Measurements from ENCODE around the gene DBNDD2.

DBNDD2 gene

DNA sequence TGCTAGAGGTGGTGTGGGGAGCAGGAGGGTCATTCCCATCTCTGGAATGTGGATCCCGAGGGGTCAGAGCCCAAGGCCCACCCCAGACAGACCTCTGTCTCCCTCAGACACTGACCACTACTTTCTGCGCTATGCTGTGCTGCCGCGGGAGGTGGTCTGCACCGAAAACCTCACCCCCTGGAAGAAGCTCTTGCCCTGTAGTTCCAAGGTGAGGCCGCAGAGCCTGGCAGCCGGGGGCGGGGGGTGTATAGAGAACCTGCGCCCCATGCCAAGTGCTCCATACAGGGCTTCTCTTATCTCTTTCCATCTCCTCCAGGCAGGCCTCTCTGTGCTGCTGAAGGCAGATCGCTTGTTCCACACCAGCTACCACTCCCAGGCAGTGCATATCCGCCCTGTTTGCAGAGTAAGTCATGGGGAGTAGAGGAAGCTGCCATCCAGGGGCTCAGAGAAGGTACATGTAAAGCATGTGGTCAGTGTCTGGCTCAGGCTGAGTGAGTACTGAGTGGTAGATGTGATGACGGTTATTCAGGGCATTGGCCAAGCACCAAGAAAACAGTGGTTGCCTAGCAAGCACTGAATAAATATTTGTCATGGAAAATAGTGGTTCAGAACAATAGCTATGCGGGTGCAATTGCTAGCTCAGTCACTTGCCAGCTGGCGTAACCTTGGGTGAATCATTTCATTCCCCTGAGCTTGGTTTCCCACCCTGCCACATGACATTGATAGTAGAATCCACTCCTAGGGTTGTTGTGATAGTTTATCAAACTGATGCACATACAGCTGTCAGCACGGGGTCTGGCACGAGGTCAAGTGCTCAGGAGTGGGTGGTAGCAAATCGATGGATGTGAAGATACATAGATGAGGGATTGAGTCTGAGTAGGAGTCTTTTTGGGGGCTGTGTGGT, 11.4 kb downstream of the DBNDD2 start:
- TF ChIP-seq, protein P1, sequence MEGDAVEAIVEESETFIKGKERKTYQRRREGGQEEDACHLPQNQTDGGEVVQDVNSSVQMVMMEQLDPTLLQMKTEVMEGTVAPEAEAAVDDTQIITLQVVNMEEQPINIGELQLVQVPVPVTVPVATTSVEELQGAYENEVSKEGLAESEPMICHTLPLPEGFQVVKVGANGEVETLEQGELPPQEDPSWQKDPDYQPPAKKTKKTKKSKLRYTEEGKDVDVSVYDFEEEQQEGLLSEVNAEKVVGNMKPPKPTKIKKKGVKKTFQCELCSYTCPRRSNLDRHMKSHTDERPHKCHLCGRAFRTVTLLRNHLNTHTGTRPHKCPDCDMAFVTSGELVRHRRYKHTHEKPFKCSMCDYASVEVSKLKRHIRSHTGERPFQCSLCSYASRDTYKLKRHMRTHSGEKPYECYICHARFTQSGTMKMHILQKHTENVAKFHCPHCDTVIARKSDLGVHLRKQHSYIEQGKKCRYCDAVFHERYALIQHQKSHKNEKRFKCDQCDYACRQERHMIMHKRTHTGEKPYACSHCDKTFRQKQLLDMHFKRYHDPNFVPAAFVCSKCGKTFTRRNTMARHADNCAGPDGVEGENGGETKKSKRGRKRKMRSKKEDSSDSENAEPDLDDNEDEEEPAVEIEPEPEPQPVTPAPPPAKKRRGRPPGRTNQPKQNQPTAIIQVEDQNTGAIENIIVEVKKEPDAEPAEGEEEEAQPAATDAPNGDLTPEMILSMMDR (IDR thresholded peaks at IDR 0.05; ENCODE audit: low read depth, low read length) = no peak
- peak; percentile 90 for DNase-seq (ENCODE audit: extremely low read depth, low read depth)

DNA sequence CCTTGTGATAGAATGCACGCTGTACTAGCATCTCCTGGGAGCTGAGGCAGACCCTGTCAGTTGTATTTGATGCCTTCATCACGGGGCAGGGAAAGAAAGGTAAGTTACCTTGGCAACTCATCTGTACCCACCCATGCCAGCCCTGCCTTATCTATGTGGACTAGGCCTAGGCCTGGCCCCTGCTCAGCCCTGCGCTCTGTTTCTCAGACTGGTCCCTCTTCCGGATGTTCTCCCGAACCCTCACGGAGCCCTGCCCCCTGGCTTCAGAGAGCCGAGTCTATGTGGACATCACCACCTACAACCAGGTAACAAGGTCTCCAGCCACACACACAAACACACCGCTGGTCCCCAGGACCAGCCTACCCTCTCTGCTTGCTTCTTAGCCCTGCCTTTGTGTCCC, 12.0 kb downstream of the DBNDD2 start:
- TF ChIP-seq, protein P1 (IDR thresholded peaks at IDR 0.05; ENCODE audit: low read depth, low read length) = no peak
- DNase-seq (ENCODE audit: extremely low read depth, low read depth) = no peak

DNA sequence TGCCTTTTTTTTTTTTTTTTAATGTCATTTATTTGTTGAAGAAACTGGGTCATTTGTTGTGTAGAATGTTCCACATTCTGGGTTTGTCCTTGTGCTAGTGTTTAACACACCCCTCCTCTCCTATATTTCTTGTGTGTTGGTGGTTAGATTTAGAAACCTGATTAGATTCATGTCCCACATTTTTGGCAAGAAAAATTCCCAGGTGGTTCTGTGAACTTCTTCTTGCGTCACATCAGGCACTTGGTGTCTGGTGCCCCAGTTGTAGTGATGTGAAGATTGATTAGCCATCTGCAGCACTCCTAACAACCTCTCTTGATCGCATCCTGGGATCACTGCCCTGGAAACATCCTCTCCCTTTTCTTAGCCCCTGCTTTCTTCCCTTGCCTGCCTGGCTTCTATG, 15.6 kb downstream of the DBNDD2 start:
- no peak for DNase-seq (ENCODE audit: extremely low read depth, low read depth)
- TF ChIP-seq, protein P1 (IDR thresholded peaks at IDR 0.05; ENCODE audit: low read depth, low read length) = no peak

DNA sequence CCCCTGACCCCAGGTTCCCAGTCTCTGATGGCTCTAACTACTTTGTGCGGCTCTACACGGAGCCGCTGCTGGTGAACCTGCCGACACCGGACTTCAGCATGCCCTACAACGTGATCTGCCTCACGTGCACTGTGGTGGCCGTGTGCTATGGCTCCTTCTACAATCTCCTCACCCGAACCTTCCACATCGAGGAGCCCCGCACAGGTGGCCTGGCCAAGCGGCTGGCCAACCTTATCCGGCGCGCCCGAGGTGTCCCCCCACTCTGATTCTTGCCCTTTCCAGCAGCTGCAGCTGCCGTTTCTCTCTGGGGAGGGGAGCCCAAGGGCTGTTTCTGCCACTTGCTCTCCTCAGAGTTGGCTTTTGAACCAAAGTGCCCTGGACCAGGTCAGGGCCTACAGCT, 17.5 kb downstream of the DBNDD2 start:
- TF ChIP-seq, protein P1 (IDR thresholded peaks at IDR 0.05; ENCODE audit: low read depth, low read length) = no peak
- DNase-seq (ENCODE audit: extremely low read depth, low read depth) = no peak

DNA sequence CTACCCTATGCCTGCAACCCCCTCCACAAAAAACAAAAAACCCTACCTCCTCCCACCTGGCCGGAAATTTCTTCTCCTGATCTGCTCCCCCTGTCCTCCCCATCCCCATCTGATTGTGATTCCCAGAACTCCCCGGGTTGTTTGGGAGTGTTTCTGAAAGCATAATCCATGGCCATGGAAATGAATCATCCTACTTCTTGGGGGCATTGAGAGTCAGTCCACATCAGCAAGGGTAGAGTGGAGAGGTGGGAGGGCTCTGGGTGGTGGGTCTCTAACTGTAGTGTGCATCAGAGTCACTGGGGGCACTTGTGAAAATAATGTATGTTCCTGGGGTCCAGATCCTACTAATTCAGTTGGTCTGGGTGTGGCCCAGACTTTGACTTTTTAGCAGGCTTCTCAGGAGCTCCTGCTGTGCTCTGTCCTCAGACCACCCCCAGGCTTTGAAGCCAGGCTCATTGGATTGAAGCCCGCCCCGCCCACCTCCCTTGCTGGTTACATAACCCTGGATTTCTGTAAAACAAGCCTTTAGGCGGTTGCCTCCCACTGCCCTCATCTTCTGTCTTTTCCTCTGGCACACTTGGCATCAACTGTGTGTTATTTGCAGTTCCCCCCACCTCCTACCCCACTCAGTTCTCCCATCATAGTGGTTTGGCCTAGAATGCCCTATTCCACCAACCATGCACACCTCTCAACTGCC, 18.4 kb downstream of the DBNDD2 start:
- no peak for DNase-seq (ENCODE audit: extremely low read depth, low read depth)
- TF ChIP-seq, protein P1 (IDR thresholded peaks at IDR 0.05; ENCODE audit: low read depth, low read length) = no peak

DNA sequence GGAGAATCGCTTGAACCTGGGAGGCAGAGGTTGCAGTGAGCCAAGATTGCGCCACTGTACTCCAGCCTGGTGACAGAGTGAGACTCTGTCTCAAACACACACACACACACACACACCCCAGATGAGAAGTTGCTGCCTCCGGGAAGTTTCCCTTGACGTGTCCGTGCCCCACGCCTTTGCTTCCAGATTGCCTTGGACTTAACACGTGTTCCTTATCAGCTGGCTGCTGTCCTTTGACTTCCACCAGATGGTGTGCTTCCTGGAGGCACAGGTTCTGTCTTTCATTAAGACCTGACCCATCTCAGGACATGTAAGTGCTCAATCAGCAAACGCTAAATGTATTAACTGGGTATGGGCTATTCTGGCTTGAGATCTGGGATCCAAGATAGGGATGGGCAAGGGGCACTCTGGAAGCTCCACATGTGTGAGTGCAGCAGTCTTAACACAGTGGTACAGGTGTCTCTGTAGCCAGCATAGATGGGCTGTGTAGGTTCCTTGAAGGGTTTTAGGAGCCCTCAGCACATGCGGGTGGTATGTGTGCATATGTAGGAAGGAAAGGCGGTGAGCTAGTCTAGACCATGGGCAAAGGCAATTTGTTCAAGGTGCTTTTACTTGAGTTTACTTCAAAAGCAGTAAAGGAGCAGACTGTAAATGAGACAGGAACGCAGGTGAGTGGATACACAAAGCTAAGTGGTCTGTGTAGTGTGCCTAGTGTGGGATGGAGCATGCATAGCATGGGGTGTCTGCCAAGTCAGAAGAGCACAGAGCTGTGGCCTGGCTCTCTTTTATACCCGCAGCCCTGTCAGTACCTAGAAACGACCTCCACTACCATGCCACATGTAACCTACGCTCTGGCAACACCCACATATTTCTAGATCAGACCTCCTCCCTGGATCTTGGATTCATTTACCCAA, 19.4 kb downstream of the DBNDD2 start:
- no peak for DNase-seq (ENCODE audit: extremely low read depth, low read depth)
- TF ChIP-seq, protein P1 (IDR thresholded peaks at IDR 0.05; ENCODE audit: low read depth, low read length) = no peak
